HG02840 (cell line): ENCODE data around the gene HOXA10.

ENCODE experiments used
- ATAC-seq: cut with Tn5 transposase; IDR thresholded peaks from one replicate; pipeline ENCODE4 v1.9.1; 2021; ENCODE audit warnings: mild to moderate bottlenecking, moderate library complexity, moderate number of reproducible peaks; ENCODE audit not compliant: unreplicated experiment, low FRiP score

The HOXA10 gene

GRCh38 chr7:27173956-27174873, at the start of gene HOXA10:
Gene HOXA10 (minus strand): TSS chr7:27174320. CDS start chr7:27174306, 14 bp downstream.
- ATAC-seq: no peak

- no peak for ATAC-seq
Measured at GRCh38 chr7:27221201-27221797, 47.2 kb upstream of the HOXA10 start.

GRCh38 chr7:27220440-27220955, 46.4 kb upstream of the HOXA10 start:
- no peak for ATAC-seq

GRCh38 chr7:27219821-27220220, 45.7 kb upstream of the HOXA10 start:
- no peak for ATAC-seq

GRCh38 chr7:27217951-27218350, 43.8 kb upstream of the HOXA10 start:
- no peak for ATAC-seq

- no peak for ATAC-seq
Measured at GRCh38 chr7:27215356-27215755, 41.2 kb upstream of the HOXA10 start.

GRCh38 chr7:27214239-27214950, 40.3 kb upstream of the HOXA10 start:
- ATAC-seq: no peak

GRCh38 chr7:27213433-27214238, 39.5 kb upstream of the HOXA10 start:
- ATAC-seq: no peak

- ATAC-seq: no peak
Measured at GRCh38 chr7:27212497-27213432, 38.6 kb upstream of the HOXA10 start.

- ATAC-seq: no peak
Measured at GRCh38 chr7:27211764-27212204, 37.7 kb upstream of the HOXA10 start.

- no peak for ATAC-seq
Measured at GRCh38 chr7:27211084-27211446, 36.9 kb upstream of the HOXA10 start.

- ATAC-seq: no peak
Measured at GRCh38 chr7:27210441-27211083, 36.4 kb upstream of the HOXA10 start.

- ATAC-seq: no peak
Measured at GRCh38 chr7:27209933-27210440, 35.9 kb upstream of the HOXA10 start.

GRCh38 chr7:27208998-27209397, 34.9 kb upstream of the HOXA10 start:
- ATAC-seq: no peak

GRCh38 chr7:27207348-27207985, 33.3 kb upstream of the HOXA10 start:
- no peak for ATAC-seq

- ATAC-seq: no peak
Measured at GRCh38 chr7:27205325-27206280, 31.5 kb upstream of the HOXA10 start.

- ATAC-seq: no peak
Measured at GRCh38 chr7:27204851-27205322, 30.8 kb upstream of the HOXA10 start.
